CD4-positive, alpha-beta T cell treated with Interleukin-6 at 100 ng/mL for 8 hours (primary cell): ENCODE results near the gene NETO1.

Source experiments
- DNase-seq: peaks from one replicate; pipeline ENCODE4 v3.0.0-alpha.2; 2020; ENCODE audit warnings: mixed read lengths, low spot score

NETO1 gene, protein sequence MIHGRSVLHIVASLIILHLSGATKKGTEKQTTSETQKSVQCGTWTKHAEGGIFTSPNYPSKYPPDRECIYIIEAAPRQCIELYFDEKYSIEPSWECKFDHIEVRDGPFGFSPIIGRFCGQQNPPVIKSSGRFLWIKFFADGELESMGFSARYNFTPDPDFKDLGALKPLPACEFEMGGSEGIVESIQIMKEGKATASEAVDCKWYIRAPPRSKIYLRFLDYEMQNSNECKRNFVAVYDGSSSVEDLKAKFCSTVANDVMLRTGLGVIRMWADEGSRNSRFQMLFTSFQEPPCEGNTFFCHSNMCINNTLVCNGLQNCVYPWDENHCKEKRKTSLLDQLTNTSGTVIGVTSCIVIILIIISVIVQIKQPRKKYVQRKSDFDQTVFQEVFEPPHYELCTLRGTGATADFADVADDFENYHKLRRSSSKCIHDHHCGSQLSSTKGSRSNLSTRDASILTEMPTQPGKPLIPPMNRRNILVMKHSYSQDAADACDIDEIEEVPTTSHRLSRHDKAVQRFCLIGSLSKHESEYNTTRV

DNA sequence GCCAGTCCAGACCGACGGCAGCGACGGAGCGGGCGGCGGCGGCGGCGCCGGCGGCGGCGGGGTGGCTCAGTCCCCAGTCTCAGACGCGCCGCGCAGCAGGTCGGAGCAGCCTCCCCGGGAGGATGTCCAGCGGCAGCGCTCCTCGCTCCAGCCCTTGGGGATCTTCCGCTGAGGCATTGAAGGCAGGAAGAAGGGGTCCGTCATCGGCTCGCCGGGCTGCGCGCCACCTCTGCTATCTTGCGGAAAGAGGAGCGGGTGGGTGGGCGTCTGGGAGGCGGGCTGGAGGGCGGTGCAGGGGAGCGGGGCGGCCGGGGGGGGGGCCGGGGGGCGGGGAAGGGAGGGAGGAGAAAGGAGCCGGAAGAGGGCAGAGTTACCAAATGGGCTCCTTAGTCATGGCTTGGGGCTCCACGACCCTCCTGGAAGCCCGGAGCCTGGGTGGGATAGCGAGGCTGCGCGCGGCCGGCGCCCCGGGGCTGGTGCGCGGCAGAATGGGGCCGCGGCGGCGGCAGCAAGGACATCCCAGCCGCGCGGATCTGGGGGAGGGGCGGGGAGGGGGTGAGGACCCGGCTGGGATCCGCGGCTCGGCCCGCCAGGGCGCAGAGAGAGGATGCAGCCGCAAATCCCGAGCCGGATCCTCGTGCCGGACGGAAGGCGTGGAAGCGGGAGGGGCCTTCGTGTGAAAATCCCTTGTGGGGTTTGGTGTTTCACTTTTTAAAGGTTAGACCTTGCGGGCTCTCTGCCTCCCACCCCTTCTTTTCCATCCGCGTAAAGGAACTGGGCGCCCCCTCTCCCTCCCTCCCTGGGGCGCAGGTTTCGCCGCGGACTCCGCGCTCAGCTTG is at the start of gene NETO1:
Gene NETO1, minus strand, starts transcription at position 242 of the 839 bp plus-strand sequence. CDS start 696 bp downstream, outside the sequence.
- no peak for DNase-seq

DNA sequence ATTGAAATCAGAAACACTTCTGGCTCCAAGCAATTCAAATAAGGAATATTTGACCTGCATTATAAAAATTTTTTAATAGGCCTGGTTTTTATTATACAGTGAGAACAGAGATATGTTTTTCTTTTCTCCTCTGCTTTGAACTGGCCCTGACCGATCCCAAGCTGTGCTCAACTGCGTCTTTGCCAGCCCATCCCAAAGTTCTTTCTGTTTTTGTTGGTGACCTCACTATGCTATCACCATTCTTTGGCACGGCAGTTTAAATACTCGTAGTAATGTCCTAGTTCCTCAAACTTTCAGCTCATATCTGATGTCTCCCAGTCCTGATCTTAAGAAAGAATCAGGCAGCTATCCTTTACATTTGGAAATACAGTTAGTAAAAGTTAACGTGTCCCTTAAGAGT is 42.3 kb upstream of the NETO1 start:
- no peak for DNase-seq

DNA sequence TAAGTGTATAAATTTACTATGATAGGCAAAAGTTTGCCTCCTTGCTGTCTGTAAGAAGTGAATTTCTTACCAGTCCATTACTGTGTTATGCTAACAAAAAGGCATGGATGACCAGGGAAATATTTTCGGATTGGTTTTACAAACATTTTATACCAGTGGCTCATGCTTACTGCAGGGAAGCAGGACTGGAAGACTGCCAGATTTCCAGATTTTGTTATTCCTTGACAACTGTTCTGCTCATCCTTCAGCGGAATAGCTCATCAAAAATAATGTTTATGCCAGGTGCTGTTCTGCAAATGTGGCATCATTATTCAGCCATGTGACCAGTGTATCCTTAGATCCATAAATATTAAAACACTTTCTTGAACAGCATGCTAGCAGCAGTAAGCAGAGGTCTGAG is 40.4 kb upstream of the NETO1 start:
- no peak for DNase-seq

DNA sequence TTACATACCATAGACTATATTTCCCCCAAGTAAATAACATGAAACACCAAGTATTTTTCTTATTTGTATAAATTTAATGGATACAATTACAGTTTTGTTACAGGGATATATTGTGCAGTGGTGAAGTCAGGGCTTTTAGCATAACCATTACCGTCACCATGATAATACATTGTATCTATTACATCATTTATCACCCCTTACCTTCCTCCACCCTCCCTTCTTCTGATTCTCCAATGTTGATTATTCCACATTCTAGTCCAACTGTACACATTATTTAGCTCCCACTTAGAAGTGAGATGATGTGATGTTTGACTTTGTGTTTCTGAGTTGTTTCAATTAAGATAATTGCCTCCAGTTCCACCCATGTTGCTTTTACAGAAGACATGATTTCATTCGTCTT is 35.2 kb upstream of the NETO1 start:
- no peak for DNase-seq

DNA sequence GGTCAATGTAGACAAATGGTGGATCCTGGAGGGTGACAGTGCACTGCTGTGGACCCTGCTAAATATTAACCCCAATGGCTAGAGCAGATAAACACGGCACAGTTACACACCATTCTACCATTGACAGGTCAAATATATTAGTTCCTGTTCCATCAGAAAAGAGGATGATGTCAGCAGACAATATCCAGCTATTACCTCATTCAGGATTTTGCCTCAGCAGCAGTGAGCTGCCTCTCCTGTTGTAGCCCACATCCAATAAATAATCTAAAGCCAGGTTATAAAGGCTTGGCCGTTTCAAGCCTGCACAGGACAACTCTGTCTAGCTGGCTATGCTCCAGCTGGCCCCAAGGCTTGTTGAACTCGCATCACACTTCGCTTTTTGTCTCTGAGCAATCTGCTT is 31.6 kb upstream of the NETO1 start:
- DNase-seq: no peak

DNA sequence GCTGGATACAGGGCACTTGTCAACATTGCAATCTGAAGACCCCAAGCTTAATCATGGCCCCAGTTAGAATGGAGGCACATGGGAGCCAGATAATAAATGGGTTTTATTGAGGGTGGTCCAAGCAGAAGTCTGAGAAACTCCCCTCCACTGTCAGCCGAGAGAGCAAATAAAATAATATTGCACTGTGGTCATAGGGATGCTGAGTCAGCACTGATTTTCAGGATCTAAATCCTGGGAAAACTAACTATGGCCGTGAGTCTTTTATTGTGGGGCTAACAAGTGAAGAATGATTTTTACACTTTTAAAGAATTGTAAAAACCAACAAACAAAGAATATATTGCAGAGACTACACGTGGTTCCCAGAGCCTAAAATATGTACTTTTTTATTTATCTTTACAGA is 31.1 kb upstream of the NETO1 start:
- no peak for DNase-seq

DNA sequence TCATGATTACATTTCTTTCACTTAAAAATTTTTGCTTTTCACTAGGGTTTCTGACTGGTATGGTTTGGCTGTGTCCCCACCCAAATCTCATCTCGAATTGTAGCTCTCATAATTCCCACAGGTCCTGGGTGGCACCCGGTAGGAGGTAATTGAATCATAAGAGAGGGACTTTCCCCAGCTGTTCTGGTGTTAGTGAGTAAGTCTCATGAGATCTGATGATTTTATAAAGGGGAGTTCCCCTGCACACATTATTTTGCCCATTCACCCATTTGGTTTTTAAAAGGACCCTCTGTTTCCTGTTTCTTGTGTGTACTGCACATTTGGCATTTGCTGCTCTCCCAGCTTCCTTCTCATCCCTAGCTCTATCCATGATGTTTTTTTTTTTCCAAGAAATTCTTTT is 27.8 kb upstream of the NETO1 start:
- no peak for DNase-seq

DNA sequence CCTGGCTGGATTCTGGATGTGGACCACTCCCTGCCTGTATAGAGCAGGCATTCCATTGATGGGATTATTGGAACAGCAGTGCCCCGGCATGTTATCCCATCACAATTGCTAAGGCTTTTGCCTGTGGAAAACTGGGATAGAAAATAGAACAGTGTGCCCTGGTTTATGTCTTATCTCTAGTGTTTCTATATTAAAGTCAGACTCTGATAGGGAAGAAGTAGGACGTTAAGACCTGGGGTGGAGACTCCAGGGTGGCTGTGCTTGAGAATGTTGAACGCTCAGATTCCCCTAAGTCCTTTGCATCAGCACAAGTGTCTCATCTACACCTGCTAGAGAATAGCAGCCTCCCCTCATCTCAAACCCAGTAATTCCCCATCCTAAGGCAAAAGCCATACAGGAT is 10.8 kb upstream of the NETO1 start:
- DNase-seq: no peak

DNA sequence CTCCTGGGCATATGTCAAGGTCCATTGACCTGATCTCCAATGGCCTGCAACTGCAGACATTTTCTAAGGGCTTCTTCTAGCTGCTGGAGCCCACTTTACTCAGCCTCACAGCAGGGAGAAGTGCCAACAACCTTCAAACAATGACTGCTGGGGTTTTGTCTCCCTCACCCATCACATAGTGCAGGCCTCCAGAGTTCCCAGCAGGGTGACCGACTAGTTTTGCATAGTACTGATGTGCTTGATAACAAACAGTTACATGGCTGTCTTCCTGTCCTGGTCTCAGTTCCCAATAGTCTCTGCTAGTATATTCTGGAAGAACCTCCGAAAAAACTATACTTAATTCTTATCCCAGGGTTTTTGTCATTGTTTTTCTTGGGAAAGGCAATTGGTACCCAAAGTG is 10.4 kb upstream of the NETO1 start:
- DNase-seq: no peak

DNA sequence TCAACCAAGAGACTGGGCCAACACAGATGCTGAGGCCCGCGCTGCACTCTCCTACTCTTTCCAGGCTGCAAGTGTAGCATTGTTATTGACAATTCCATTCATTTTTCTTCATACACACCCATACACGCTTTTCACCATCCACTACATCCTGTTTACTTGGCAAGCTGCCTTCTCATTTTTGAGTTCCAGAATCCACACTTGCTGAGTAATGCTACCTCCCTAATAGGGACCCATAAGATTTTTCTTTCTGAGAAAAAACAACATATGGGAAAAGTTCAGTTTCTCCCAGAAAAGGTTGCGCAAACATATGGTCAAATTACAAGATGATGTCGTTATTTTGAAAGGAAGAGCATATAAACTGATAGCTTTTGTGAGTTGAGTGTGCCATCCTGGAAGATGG is 3.3 kb upstream of the NETO1 start:
- DNase-seq: no peak

DNA sequence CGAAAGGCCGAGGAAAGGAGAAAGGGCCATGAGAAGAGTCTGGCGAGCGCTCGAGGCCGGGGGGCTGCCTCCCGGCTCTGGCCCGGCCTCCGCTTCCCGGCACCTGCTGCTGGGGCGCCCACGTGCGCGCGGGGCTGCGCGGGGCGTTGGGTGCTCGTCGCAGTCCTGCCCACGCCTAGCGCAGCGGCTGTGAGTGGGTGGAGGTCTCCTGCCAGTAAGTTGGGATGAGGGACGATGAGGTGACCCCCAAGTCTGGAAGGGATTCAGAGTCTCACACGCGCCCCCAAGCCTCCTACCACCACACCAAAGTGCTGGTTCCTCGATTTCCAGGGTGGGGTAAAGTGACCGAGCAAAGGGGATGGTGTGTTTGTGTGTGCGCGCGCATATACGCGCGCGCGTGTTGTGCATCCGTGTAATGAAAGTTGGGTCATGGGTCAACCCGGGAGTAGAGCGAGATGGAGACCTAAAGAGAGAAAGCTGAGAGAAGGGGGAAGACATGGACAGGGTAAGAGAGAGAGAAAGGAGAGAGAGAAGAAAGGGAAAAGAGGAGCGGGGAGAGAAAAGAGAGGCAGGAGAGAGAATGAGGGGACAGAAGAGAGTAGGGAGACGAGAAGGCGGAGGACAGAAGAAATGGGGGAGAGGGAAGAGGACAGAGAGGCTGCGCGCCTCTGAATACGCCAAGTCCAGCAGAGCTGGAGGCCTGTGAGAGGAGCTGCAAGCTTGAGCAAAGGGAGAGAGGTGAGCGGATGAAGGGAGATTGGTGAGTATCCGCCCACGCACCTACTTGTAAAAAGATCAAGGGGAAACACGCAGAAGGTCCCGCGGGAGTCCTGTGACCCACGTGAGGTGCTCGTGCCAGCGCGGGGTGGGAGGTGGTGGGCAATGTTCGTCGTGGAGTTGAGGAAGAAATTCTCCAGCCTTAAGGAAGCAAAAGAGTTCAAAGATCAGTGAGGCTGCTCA is 1.7 kb upstream of the NETO1 start:
- DNase-seq: no peak

DNA sequence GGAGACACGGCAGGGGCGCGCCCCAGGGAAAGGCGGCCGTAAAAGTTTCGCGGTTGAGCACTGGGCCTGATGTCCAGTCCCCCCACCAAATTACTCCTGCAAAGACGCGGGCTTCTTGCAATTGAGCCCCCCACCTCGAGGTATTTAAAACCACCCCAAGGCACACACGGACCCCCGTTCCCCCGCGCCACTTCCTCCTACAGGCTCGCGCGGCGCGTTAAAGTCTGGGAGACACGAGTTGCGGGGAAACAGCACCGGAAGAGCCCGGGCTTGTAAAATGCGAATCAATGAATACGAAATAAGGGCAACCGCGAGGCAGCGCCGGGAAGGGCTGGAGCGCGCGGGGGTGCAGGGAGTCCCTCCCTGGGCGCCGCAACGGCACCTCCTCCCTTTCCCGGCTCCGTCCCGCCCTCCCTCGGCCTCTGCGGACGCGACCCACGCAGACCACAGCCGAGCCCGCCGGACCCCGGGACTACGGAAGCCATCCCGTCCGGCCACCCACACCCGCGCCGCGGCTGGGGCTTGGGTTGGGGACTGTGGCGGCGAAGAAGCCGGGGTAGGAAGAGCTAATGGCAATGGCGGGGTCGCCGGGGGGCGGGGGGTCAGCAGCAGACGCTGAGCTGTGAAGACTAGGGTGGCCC is 918 bp upstream of the NETO1 start:
- DNase-seq: no peak

DNA sequence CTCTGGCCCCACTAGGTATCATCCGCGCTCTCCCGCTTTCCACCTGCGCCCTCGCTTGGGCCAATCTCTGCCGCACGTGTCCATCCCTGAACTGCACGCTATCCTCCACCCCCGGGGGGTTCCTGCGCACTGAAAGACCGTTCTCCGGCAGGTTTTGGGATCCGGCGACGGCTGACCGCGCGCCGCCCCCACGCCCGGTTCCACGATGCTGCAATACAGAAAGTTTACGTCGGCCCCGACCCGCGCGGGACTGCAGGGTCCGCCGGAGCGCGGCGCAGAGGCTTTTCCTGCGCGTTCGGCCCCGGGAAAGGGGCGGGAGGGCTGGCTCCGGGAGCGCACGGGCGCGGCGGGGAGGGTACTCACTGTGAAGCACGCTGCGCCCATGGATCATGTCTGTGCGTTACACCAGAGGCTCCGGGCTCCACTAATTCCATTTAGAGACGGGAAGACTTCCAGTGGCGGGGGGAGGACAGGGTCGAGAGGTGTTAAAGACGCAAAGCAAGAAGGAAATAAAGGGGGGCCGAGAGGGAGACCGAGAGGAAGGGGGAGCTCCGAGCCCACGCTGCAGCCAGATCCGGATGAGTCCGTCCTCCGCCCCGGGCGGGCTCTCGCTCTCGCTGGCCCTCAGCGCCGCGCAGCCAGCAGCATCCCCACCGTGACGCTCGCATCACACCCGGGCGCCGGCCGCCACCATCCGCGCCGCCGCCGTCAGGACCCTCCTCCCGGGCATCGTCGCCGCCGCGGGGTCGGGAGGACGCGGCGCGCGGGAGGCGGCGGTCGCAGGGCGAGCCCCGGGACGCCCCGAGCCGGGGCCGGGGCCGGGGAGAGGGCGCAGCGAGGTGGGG is 664 bp downstream of the NETO1 start:
- no peak for DNase-seq

DNA sequence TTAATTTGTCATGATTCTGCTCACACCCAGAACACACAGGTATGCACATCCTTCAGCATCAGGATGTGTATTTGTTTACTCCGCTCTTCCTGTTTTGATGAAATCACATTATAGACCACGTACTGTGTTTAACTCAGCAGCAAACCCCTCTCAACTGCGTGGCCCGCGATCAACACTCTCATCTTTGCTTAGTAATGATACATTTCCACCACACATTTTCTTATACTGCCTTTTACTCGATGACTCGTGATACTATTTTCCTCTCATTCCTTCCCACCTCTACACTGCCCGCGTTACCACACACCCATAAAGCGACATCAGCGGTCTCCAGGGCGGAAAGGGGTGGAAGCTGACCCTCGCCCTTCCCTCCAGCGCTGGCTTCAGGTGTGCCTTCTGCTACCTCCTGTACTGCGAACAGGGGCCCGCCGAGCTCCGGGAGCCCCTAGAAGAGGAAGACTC is 1.3 kb downstream of the NETO1 start:
- DNase-seq: no peak

DNA sequence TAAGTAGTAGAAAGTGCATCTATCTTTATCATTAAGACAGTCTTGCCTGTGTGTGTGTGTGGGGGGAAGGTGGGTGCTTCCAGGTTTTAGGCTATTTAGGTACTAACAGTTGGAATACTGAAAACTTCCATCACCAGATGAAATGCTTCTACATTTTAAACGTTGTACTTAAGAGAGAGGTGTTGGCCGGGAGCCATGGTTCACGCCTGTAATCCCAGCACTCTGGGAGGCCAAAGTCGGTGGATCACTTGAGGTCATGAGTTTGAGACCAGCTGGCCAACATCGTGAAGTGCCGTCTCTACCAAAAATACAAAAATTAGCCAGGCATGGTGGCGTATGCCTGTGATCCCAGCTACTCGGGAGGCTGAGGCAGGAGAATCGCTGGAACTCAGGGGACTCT is 4.0 kb downstream of the NETO1 start:
- DNase-seq: no peak

DNA sequence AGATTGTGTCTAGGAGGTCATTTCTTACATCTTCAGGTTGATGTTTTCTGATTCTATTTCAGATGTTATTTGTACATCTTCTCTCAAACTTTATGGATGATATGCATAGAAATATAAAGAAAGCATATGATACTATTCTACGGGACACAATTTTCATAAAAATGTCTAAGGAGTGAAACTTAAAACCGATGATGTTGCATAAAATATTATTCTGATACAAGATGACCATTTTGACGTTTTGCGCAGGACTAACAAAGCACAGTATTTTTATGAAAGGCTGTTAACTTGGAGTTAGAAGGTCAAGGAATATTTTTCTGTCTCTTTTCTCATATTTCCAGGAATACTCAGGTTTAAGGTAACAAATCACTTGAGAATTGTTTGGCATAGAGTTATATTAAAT is 8.7 kb downstream of the NETO1 start:
- DNase-seq: no peak

DNA sequence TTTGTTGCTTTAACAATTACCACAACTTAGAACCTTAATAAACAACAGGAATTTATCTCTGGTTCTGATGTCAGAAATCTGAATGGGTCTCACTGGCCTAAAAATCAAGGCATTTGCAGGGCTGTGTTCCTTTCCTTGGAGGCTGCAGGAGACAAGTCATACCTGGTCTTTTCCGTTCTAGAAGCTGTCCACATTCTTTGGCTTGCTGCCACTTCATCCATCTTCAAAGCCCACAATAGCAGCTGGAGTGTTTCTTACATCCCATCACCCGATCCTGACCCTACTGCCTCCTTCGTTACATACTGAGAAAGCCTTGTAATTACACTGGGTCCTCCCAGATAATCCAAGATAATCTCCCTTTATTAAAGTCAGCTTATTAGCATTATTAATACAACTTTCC is 18.1 kb downstream of the NETO1 start:
- no peak for DNase-seq

DNA sequence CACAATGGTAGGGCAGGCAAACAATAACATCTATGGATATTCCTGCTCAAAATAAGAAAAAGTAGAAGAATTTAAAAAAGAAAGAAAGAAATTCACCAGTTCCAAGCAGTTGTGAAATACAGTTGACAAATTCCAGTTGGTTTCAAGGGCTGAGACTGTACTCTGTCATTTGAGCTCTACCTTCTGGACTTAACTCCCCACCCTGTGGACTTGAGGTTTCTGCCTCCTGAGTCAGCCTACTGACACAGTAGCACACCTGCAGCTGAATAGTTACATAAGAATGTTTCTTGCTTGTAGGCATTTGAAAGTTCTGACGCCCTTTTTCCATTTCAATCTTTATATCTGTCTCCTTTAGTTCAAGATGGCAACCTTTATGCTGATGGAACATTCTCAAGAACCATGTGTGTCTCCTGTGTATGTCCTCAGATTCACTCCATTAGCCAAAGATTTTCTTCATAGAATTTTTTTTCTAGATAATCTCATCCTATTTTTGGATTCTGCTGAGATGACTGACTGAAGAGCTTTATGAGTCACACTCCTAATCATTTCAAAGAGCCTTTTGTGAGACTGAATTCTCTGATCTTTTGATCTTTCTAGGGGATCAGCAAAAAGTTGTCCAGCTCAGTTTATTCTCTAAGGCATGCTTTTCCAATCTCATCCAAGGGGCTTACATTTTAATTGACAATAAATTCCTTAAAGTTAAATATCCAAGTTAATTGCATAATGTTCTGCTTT is 19.1 kb downstream of the NETO1 start:
- DNase-seq: no peak

DNA sequence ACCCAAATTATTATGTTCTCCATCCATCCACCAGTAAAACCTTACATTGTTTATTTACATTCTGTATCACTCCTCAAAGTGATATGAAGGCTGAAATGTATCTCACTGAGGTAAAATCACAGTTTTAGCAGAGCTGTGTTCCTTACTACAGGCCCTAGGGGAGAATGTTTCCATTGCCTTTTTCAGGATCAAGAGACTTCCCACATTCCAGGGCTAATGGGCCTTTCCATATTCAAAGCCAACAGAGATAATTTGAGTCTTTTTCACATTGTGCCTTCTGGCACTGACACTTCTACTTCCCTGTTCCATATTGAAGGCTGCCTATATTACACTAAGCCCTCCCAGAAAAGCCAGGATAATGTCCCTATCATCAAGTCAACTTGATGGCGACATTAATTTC is 20.0 kb downstream of the NETO1 start:
- DNase-seq: no peak
